ENCODE results near the gene MGST3.

DNA sequence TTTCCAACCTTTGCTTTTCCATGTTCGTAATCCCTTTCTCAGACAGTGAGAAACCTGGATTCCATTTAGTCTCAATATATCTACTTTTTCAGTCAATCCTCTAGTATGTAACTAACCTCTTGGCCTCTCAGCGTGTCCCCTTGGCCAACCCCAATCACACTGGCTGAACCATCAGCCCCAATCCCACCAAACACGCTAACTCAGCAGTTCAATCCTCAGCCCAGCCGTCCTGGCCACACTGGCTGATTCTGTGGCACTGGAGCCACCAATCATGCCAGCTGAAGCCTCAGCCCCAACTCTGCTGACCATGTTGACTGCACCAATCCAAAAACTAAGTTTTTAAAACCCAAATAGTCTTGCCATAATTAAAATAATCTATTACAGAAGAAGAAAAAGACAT lies 6.6 kb upstream of the MGST3 start:
- TF ChIP-seq, protein P1, sequence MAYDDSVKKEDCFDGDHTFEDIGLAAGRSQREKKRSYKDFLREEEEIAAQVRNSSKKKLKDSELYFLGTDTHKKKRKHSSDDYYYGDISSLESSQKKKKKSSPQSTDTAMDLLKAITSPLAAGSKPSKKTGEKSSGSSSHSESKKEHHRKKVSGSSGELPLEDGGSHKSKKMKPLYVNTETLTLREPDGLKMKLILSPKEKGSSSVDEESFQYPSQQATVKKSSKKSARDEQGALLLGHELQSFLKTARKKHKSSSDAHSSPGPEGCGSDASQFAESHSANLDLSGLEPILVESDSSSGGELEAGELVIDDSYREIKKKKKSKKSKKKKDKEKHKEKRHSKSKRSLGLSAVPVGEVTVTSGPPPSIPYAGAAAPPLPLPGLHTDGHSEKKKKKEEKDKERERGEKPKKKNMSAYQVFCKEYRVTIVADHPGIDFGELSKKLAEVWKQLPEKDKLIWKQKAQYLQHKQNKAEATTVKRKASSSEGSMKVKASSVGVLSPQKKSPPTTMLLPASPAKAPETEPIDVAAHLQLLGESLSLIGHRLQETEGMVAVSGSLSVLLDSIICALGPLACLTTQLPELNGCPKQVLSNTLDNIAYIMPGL (CRISPR knock-in tag; IDR thresholded peaks at IDR 0.05; ENCODE audit: borderline replicate concordance in 1 of 2, low read depth in 1 of 2), result no peak
- TF ChIP-seq TCF12 (IDR thresholded peaks at IDR 0.05) (no peak), TCF12 (CRISPR knock-in tag; IDR thresholded peaks at IDR 0.05) (no peak), EZH2 (conservative IDR thresholded peaks at IDR 0.05; ENCODE audit: low read depth, low read length) (no peak), ZNF558 (CRISPR knock-in tag; IDR thresholded peaks at IDR 0.05; ENCODE audit: borderline replicate concordance) (no peak), ZNF850 (CRISPR knock-in tag; conservative IDR thresholded peaks at IDR 0.05) (no peak), CBX5 (CRISPR knock-in tag; IDR thresholded peaks at IDR 0.05; ENCODE audit: borderline replicate concordance) (no peak), HMG20B (CRISPR knock-in tag; conservative IDR thresholded peaks at IDR 0.05) (no peak), RBFOX2 (IDR thresholded peaks at IDR 0.05; ENCODE audit: low read depth, low read length) (no peak)
- TF ChIP-seq, protein P2, sequence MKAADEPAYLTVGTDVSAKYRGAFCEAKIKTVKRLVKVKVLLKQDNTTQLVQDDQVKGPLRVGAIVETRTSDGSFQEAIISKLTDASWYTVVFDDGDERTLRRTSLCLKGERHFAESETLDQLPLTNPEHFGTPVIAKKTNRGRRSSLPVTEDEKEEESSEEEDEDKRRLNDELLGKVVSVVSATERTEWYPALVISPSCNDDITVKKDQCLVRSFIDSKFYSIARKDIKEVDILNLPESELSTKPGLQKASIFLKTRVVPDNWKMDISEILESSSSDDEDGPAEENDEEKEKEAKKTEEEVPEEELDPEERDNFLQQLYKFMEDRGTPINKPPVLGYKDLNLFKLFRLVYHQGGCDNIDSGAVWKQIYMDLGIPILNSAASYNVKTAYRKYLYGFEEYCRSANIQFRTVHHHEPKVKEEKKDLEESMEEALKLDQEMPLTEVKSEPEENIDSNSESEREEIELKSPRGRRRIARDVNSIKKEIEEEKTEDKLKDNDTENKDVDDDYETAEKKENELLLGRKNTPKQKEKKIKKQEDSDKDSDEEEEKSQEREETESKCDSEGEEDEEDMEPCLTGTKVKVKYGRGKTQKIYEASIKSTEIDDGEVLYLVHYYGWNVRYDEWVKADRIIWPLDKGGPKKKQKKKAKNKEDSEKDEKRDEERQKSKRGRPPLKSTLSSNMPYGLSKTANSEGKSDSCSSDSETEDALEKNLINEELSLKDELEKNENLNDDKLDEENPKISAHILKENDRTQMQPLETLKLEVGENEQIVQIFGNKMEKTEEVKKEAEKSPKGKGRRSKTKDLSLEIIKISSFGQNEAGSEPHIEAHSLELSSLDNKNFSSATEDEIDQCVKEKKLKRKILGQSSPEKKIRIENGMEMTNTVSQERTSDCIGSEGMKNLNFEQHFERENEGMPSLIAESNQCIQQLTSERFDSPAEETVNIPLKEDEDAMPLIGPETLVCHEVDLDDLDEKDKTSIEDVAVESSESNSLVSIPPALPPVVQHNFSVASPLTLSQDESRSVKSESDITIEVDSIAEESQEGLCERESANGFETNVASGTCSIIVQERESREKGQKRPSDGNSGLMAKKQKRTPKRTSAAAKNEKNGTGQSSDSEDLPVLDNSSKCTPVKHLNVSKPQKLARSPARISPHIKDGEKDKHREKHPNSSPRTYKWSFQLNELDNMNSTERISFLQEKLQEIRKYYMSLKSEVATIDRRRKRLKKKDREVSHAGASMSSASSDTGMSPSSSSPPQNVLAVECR (CRISPR knock-in tag; IDR thresholded peaks at IDR 0.05; ENCODE audit: borderline replicate concordance), result no peak
